A673 (cell line): Measurements from ENCODE around the gene TMEM217.

ENCODE experiments used
- CTCF ChIP-seq: fragments of 300-800, 200-600 bp; sonication (generic); conservative IDR thresholded peaks from 2 replicates; pipeline ENCODE4 v1.5.1; 2017; ENCODE audit warnings: low read depth, mild to moderate bottlenecking, antibody characterized with exemption, low read length, moderate library complexity, mixed read lengths
- EZH2 ChIP-seq: fragments of 200-600 bp; sonication (generic); IDR thresholded peaks from 2 replicates; pipeline ENCODE4 v1.6.1; 2017; ENCODE audit warnings: borderline replicate concordance, low read depth, mild to moderate bottlenecking, mixed read lengths, antibody characterized with exemption, low read length; ENCODE audit not compliant: poor library complexity, severe bottlenecking

DNA sequence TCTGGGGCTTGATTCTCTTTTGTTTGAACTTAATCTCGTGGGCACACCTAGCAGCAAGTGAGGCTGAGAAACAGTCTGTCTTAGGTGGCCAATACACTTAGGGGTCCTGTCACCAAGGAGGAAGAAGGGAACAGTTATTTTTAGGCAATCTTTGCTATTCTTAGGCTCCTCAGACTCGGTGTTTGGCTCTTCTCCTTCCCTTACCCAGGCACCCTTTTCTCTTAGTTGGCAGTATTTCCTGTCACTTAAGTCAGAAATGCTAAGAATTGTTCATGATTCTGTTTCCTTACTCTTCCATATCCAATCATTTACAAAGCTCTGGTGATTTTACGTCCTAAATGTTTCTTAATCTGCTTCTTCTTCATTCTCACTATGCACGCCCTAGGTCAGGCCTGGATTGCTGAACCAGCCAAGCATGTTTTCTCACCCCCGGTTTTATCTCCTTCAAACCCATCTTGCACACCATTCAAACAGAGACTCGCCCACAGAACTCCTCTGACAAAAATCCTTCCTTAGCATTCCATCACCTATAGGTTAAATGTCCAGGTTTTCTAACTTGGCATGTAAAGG is 45.2 kb upstream of the TMEM217 start:
- no peak for TF ChIP-seq CTCF
- no peak for TF ChIP-seq EZH2
